CD4-positive, CD25-positive, alpha-beta regulatory T cell (primary cell): ENCODE results near the gene NQO2. TPM values are rescaled to one million over a fixed set of nuclear protein-coding genes. Genes with fewer than 3 reads are reported as not detected.

Experiments
- ATAC-seq, 2 donors: fragments of 150-1000 bp; cut with Tn5 transposase; one replicate each; pipeline ENCODE4 v1.10.0; 2021; ENCODE audit warnings: low read depth in 2 of 2, moderate number of reproducible peaks in 2 of 2, moderate library complexity in 1 of 2
- DNase-seq, 3 donors: peaks; one replicate each; pipeline versions ENCODE4 v3.0.0 to v3.0.0-alpha.2; 2012 to 2022; ENCODE audit warnings: mixed read lengths in 1 of 3
- H3K27ac ChIP-seq: one replicate; pipeline ENCODE4 v1.7.0; 2013; ENCODE audit warnings: mild to moderate bottlenecking, low read length; ENCODE audit not compliant: insufficient read depth, poor library complexity, severe bottlenecking
- H3K27me3 ChIP-seq: one replicate; pipeline ENCODE4 v1.7.0; 2013; ENCODE audit warnings: low read length; ENCODE audit not compliant: control insufficient read depth, insufficient read depth
- H3K36me3 ChIP-seq: one replicate; pipeline ENCODE4 v1.7.0; 2013; ENCODE audit warnings: mild to moderate bottlenecking, low read length, moderate library complexity; ENCODE audit not compliant: control insufficient read depth, insufficient read depth
- H3K4me1 ChIP-seq: 2 replicates; pipeline ENCODE4 v1.7.0; 2013; ENCODE audit warnings: mild to moderate bottlenecking, low read length; ENCODE audit not compliant: insufficient read depth, control insufficient read depth, poor library complexity, severe bottlenecking
- H3K4me3 ChIP-seq: one replicate; pipeline ENCODE4 v1.7.0; 2013; ENCODE audit warnings: low read depth, mild to moderate bottlenecking, low read length, moderate library complexity
- H3K9me3 ChIP-seq, 2 experiments: 1 replicate in 1 of 2; 2 replicates in 1 of 2; pipeline ENCODE4 v1.7.0; 2013; ENCODE audit warnings: low read length in 2 of 2, mild to moderate bottlenecking in 1 of 2, moderate library complexity in 1 of 2; ENCODE audit not compliant: control insufficient read depth in 2 of 2
- H3K27ac Mint-ChIP-seq, 3 donors: one replicate each; pipeline ENCODE4 v1.8.0; 2020 to 2022; ENCODE audit warnings: mild to moderate bottlenecking in 3 of 3, mixed read lengths in 3 of 3, moderate library complexity in 2 of 3
- H3K27me3 Mint-ChIP-seq: one replicate; pipeline ENCODE4 v1.8.0; 2022; ENCODE audit warnings: mild to moderate bottlenecking, mixed read lengths
- H3K36me3 Mint-ChIP-seq: one replicate; pipeline ENCODE4 v1.8.0; 2020; ENCODE audit warnings: mixed read lengths
- H3K4me1 Mint-ChIP-seq, 4 donors: one replicate each; pipeline ENCODE4 v1.8.0; 2020 to 2022; ENCODE audit warnings: mixed read lengths in 4 of 4, mild to moderate bottlenecking in 1 of 4
- H3K4me3 Mint-ChIP-seq, 4 donors: one replicate each; pipeline ENCODE4 v1.8.0; 2020 to 2022; ENCODE audit warnings: mild to moderate bottlenecking in 4 of 4, mixed read lengths in 4 of 4, moderate library complexity in 3 of 4
- H3K9me3 Mint-ChIP-seq, 7 donors: one replicate each; pipeline ENCODE4 v1.8.0; 2020 to 2022; ENCODE audit warnings: mixed read lengths in 7 of 7, mild to moderate bottlenecking in 3 of 7, moderate library complexity in 2 of 7
- polyA plus RNA-seq, 4 donors: library from polyadenylated mRNA; unstranded; fragments of 300-500 nt; fragmentation: Illumina TruSeq; gene quantifications; one replicate each; pipeline ENCODE4 v1.2.3, GENCODE V29; 2021
- total RNA-seq: library from RNA; stranded (reverse); gene quantifications from one replicate; pipeline ENCODE4 v1.2.3, GENCODE V29; 2022

Gene NQO2
- total RNA-seq (27.4 TPM), polyA plus RNA-seq (100 to 1,000 TPM in 1 of 4 donors, 10 to 100 TPM in 3; 57.5 to 109 (median 68.6) TPM)

- Histone ChIP-seq H3K27me3 (no peaks in the 10 kb centered on the region), H3K4me1 (peaks cover 24% of the 10 kb centered on the region), H3K4me3 (peak within 1 kb of the TSS; percentile 70), H3K27ac (peak within 1 kb of the TSS; percentile 86), H3K36me3 (peaks cover 6% of the 10 kb centered on the region), H3K9me3 (no peaks in the 10 kb centered on the region)
- H3K4me3 Mint-ChIP-seq, result peak within 1 kb of the TSS; percentile 90 to 97 (median 92)
- H3K4me1 Mint-ChIP-seq, result peaks cover 10 to 42% (median 22%) of the 10 kb centered on the region in 4 donors
- DNase-seq (peak; percentile 83 to 86 (median 84)), ATAC-seq (peak; percentile 81 to 84)
- H3K27me3 Mint-ChIP-seq, result no peaks in the 10 kb centered on the region
- peaks cover 15% of the 10 kb centered on the region for H3K36me3 Mint-ChIP-seq
- no peaks in the 10 kb centered on the region for H3K9me3 Mint-ChIP-seq
- H3K27ac Mint-ChIP-seq, result peak within 1 kb of the TSS; percentile 92 to 94 (median 94)
Observed at GRCh38 chr6:2999618-3000557, at the start of gene NQO2. NQO2 (plus strand) TSS chr6:2999894; CDS start chr6:3006553, 6,659 bp downstream.

- Histone ChIP-seq H3K4me1 (no peaks in the 10 kb centered on the region), H3K4me3 (no peak overlapping the region), H3K27ac (no peak overlapping the region), H3K9me3 (no peaks in the 10 kb centered on the region), H3K36me3 (no peaks in the 10 kb centered on the region), H3K27me3 (no peaks in the 10 kb centered on the region)
- DNase-seq (no peak), ATAC-seq (no peak)
- Mint-ChIP-seq H3K4me3 (no peak overlapping the region), H3K4me1 (peaks cover 0 to 14% (median 5%) of the 10 kb centered on the region in 4 donors), H3K36me3 (peaks cover 34% of the 10 kb centered on the region), H3K9me3 (no peaks in the 10 kb centered on the region), H3K27ac (no peak overlapping the region), H3K27me3 (peaks cover 30% of the 10 kb centered on the region)
Observed at GRCh38 chr6:2950713-2951112, 49.0 kb upstream of the NQO2 start.

GRCh38 chr6:2951728-2952127, 48.0 kb upstream of the NQO2 start:
- peak overlapping the region in 2 of 3 donors; percentile 47 to 67 for H3K27ac Mint-ChIP-seq
- peaks cover 34% of the 10 kb centered on the region for H3K36me3 Mint-ChIP-seq
- no peak for DNase-seq
- Histone ChIP-seq H3K9me3 (no peaks in the 10 kb centered on the region), H3K4me3 (no peak overlapping the region), H3K36me3 (no peaks in the 10 kb centered on the region), H3K27me3 (no peaks in the 10 kb centered on the region), H3K4me1 (no peaks in the 10 kb centered on the region), H3K27ac (peak overlapping the region; percentile 14)
- no peak overlapping the region for H3K4me3 Mint-ChIP-seq
- H3K27me3 Mint-ChIP-seq, result peaks cover 26% of the 10 kb centered on the region
- H3K4me1 Mint-ChIP-seq, result peaks cover 0 to 14% (median 5%) of the 10 kb centered on the region in 4 donors
- H3K9me3 Mint-ChIP-seq, result no peaks in the 10 kb centered on the region
- no peak for ATAC-seq

- Mint-ChIP-seq H3K4me1 (peaks cover 0 to 14% (median 7%) of the 10 kb centered on the region in 4 donors), H3K9me3 (no peaks in the 10 kb centered on the region), H3K36me3 (peaks cover 34% of the 10 kb centered on the region), H3K27ac (peak overlapping the region in 1 of 3 donors; percentile 47), H3K4me3 (peak overlapping the region in 1 of 4 donors; percentile 27), H3K27me3 (peaks cover 27% of the 10 kb centered on the region)
- Histone ChIP-seq H3K4me3 (no peak overlapping the region), H3K9me3 (no peaks in the 10 kb centered on the region), H3K27ac (no peak overlapping the region), H3K36me3 (no peaks in the 10 kb centered on the region), H3K4me1 (no peaks in the 10 kb centered on the region), H3K27me3 (no peaks in the 10 kb centered on the region)
- ATAC-seq, result peak; percentile 79 to 83
- DNase-seq, result peak in 2 of 3 donors; percentile 35 to 76
Observed at GRCh38 chr6:2952557-2953095, 47.1 kb upstream of the NQO2 start.

GRCh38 chr6:2953098-2953497, 46.6 kb upstream of the NQO2 start:
- H3K27me3 ChIP-seq, result no peaks in the 10 kb centered on the region
- ATAC-seq, result no peak
- no peak overlapping the region for H3K27ac ChIP-seq
- H3K27me3 Mint-ChIP-seq, result peaks cover 24% of the 10 kb centered on the region
- peak overlapping the region in 1 of 3 donors; percentile 17 for H3K27ac Mint-ChIP-seq
- H3K4me3 Mint-ChIP-seq, result no peak overlapping the region
- H3K4me1 ChIP-seq, result no peaks in the 10 kb centered on the region
- peaks cover 0 to 14% (median 8%) of the 10 kb centered on the region in 4 donors for H3K4me1 Mint-ChIP-seq
- H3K9me3 ChIP-seq, result no peaks in the 10 kb centered on the region
- DNase-seq, result no peak
- H3K9me3 Mint-ChIP-seq, result no peaks in the 10 kb centered on the region
- H3K4me3 ChIP-seq, result no peak overlapping the region
- peaks cover 31% of the 10 kb centered on the region for H3K36me3 Mint-ChIP-seq
- H3K36me3 ChIP-seq, result no peaks in the 10 kb centered on the region

GRCh38 chr6:2956930-2957685, 42.6 kb upstream of the NQO2 start:
- Histone ChIP-seq H3K9me3 (no peaks in the 10 kb centered on the region), H3K4me1 (no peaks in the 10 kb centered on the region), H3K27me3 (no peaks in the 10 kb centered on the region), H3K4me3 (no peak overlapping the region), H3K36me3 (no peaks in the 10 kb centered on the region), H3K27ac (no peak overlapping the region)
- Mint-ChIP-seq H3K4me1 (peaks cover 0 to 27% (median 4%) of the 10 kb centered on the region in 4 donors), H3K9me3 (peaks cover 0 to 1% (median 0%) of the 10 kb centered on the region in 7 donors), H3K27me3 (peaks cover 23% of the 10 kb centered on the region), H3K4me3 (no peak overlapping the region), H3K36me3 (peaks cover 17% of the 10 kb centered on the region), H3K27ac (peak overlapping the region in 2 of 3 donors; percentile 42 to 86)
- DNase-seq, result no peak
- no peak for ATAC-seq

- Mint-ChIP-seq H3K27ac (peak overlapping the region; percentile 42 to 87 (median 86)), H3K36me3 (peaks cover 17% of the 10 kb centered on the region), H3K4me1 (peaks cover 0 to 33% (median 5%) of the 10 kb centered on the region in 4 donors), H3K9me3 (peaks cover 0 to 1% (median 0%) of the 10 kb centered on the region in 7 donors), H3K4me3 (no peak overlapping the region), H3K27me3 (peaks cover 21% of the 10 kb centered on the region)
- ATAC-seq (no peak), DNase-seq (no peak)
- Histone ChIP-seq H3K9me3 (no peaks in the 10 kb centered on the region), H3K27me3 (no peaks in the 10 kb centered on the region), H3K4me1 (no peaks in the 10 kb centered on the region), H3K4me3 (no peak overlapping the region), H3K36me3 (no peaks in the 10 kb centered on the region), H3K27ac (no peak overlapping the region)
Observed at GRCh38 chr6:2957696-2958330, 41.9 kb upstream of the NQO2 start.
